Occipital lobe (tissue), 2 donors: ENCODE measurements around the gene PTPRG. TPM values are rescaled to one million over a fixed set of nuclear protein-coding genes. Genes with fewer than 3 reads are reported as not detected.

Experiments
- DNase-seq: peaks from one replicate; lab custom pipeline; 2025; lab: John Stamatoyannopoulos, UW
- total RNA-seq: library from RNA; depleted of rRNA; stranded (reverse); fragments of >200 nt; gene quantifications from one replicate; pipeline ENCODE4 v1.2.3, GENCODE V29; 2014

PTPRG gene
- total RNA-seq, 1 donor from 2014 or later = 81.4 TPM

- no peak for DNase-seq
Measured at GRCh38 chr3:62173939-62174515, 612.7 kb downstream of the PTPRG start.

- DNase-seq = no peak
Measured at GRCh38 chr3:62175161-62175560, 613.8 kb downstream of the PTPRG start.

DNA sequence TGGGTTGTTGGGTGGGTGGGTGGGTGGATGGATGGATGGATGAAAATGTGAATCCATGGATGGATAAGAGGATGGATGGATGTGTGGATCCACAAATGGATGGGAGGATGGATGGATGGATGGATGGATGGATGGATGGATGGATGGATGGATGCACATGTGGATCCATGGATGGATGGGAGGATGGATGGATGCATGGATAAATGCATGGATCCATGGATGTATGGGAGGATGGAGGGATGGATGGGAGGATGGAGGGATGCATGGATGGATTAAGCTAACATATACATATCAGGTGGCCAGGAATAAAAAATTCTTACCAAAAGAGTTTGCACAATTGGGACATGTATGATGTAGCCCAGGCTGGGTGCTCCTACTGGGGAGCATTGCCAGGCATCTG is 616.7 kb downstream of the PTPRG start:
- DNase-seq = no peak

DNA sequence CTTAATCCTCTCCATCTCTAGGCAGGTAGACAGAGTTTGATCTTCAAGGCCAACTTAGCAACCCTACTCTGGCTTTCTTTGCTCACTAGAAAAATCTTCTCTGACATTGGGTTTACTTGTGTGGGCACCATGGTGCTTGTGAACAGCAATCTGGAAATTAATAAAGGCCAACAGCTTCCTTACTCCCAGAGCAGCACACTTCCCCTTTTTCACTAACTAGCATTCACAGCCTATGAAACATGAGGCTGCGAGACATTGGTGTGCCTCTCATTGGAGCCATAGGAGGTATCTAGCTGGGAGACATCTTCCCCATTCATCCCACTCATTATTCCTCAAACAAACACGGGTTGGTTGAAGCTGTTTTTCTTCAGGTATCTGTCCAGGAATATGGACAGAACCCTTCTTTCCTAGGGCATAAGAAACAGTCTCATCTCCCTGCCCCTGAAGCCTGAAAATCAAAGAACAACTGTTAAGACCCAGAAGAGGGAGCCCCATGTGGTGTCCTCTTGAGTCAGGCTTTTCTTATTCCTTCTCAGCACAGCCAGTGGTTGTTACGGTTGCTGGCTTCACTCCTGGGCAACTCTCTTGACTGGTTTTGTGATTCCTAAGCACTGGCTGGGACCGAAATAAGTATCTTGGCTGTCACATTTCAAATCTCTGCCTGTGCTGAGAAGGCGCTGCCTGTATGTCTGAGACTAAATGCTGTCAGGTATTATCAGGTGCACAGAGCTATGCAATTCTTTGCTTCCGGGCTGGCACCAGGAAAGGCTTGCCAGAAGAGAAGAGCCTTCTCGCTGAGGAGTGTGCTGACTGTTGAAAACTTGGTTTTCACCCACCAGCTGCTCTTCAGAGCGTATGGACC is 617.6 kb downstream of the PTPRG start:
- no peak for DNase-seq

GRCh38 chr3:62180514-62180913 is 619.1 kb downstream of the PTPRG start:
- no peak for DNase-seq

- DNase-seq = no peak
Measured at GRCh38 chr3:62183087-62183486, 621.7 kb downstream of the PTPRG start.

GRCh38 chr3:62183969-62184368 is 622.6 kb downstream of the PTPRG start:
- DNase-seq = no peak

- DNase-seq = no peak
Measured at GRCh38 chr3:62184559-62184958, 623.2 kb downstream of the PTPRG start.

DNA sequence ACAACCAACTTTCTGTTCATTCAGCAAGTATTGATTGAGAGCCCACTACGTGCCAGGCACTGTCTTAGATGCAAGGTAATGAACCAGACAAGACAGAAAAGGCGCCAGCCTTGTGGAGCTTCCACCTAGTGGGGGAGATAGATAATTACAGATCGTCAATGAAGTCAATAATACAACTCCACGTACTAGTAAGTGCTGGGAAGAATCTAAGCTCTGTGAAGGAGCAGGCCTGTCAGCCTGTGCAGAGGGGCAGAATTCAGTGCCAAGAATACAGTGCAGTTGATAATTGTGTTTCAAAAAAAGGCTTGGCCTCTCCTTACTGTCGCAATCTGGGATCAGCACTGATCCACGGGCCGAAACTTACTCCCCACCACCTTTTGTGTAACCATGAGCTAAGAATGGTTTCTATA is 625.7 kb downstream of the PTPRG start:
- no peak for DNase-seq

GRCh38 chr3:62188681-62189375 is 627.5 kb downstream of the PTPRG start:
- DNase-seq = peak; percentile 27

DNA sequence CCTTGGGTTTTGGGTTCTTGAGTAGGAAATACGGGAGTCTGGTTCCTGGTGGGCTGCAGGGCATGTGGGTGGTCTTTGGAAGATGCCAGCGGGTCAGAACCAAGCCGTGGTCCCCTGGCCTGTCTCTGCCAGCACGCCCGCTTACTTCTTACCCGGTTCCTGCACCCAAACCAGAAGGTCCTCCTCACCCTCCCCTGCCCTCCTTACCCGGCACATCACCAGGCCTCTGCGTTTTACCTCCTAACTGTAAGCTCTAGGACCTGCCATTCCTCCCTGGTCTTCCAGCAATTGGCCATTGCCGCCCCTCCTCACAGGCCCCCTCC is 628.0 kb downstream of the PTPRG start:
- no peak for DNase-seq

DNA sequence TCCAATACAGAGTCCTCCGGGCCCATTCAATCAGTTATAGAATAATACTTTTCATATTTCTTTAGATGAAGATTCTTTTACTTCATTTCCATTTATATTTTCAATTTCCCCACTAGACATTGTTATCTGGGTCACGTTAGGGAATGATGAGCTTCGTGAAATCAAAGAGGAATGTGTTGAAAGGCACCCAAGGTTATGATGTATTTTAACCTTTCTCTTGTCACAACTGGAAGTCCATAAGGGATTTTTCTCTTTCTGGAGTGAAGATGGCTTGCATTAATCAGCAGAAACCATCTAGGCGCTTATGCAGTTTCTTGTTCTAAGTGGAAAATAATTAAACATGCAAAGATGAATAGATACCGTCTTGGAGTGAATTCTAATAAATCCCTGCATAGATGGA is 631.5 kb downstream of the PTPRG start:
- DNase-seq = no peak

DNA sequence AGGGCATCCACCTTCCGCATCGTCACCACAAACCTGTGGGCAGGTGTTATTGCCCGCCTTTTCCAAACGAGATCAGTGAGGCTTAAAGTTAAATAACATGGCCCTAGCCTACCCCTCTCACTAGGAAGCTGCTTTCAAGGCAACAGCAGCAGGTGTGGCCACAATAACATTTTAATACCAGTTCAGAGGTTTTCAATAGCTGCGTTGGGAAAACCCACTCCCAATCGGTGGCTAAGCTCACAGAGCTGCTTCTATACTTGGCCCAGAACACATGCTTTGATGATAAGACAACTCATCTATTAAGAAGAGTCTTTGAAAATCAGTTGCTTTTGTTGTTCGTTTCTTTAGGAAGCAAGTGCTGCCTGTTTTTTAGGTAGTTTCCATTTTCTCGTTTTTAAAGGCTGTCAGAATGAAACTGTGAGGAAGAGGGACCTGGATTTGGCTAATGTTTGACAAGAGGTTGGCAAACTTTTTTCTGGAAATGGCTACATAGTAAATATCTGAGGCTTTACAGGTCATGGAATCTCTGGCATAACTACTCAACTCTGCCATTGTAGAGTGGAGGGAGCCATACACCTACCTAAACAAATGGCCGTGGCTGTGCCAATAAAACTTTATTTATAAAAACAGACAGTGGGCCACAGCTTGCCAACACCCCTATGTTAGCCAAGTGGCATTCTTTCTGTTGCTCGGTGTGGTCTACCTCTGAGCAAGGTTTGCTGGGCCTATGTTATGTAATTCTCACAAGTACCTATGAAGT is 632.4 kb downstream of the PTPRG start:
- DNase-seq = no peak

DNA sequence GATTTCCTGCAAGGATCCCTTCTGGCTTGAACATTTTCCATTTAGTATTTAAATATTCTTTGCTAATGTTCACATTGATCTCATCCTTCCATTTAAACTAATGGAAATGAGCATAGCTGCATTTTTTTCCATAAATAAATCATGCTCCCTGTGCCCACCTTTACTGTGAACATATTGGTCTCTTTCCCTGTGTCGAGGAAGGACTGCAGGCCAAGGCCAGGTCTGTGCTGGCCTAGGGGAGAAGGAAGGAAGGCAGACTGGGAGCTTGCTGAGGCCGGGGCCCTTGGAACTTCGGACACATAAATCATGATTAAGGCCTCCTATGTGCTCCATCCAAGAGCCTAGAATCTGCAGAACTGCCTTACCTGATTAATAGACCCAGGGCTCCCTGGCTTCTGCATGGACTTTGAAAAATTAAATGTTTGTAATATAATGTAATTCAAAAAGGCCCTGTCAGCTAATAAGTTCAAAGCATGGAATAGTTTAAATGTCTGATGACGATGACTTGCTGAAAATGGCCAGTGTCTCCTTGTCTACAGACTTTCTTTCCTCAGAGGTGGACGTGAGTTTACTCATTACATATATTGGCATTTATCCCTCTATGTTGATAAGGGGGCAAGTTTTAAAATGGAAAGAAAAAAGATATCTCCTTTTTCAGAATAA is 636.1 kb downstream of the PTPRG start:
- no peak for DNase-seq

DNA sequence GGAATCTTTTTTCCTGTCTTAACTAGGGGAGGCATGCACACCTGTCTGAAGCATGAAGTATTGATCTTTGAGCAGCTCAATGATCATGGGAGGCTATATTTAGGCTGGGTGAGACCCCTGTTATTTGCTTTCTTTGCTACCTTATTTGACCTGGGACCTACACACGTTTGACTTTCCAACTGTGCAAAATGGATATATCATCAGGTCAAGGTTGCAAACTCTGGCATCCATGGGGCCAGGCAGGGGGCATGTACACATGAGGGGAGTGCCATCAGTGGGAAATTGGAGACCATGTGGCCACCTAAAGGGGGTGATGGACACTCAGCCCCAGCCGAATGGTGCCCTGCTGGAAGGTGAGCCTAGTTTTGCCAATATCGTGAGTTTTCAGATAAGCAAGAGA is 637.8 kb downstream of the PTPRG start:
- DNase-seq = no peak

DNA sequence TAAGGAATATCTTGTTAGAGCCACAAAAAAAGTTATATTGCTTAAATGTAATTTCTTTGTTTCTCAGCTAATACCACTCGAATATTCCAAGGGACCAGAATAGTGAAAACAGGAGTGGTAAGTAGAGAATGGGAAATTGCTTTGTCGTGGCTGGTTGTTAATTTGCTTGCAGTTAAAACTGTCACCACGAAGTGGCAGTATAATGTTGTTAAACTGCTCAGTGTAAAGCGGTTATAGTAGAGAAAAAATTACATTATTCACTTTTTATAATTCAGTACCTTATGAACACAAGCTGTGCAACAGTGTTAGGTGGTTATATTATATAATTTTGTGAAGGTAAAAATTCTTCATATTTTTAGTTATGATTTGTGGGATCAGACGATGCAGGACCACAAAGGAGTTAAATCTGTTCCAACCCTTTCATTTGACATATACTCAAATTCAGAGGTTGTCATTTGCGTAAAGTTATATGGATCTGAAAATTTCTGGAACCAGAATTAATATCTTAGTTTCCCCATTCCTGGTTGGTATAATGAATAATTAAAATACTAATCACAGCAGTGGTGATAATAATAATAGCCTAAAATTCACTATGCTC is 640.2 kb downstream of the PTPRG start:
- DNase-seq = no peak

DNA sequence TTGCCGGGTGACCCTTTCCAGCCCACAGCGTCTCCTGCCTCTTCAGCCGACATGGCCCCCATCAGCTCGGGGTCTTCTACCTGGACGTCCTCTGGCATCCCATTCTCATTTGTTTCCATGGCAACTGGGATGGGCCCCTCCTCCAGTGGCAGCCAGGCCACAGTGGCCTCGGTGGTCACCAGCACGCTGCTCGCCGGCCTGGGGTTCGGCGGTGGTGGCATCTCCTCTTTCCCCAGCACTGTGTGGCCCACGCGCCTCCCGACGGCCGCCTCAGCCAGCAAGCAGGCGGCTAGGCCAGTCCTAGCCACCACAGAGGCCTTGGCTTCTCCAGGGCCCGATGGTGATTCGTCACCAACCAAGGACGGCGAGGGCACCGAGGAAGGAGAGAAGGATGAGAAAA is 641.8 kb downstream of the PTPRG start:
- no peak for DNase-seq

GRCh38 chr3:62203561-62203960 is 642.2 kb downstream of the PTPRG start:
- no peak for DNase-seq

- no peak for DNase-seq
Measured at GRCh38 chr3:62207197-62207596, 645.8 kb downstream of the PTPRG start.

- no peak for DNase-seq
Measured at GRCh38 chr3:62208385-62208784, 647.0 kb downstream of the PTPRG start.

- DNase-seq = no peak
Measured at GRCh38 chr3:62209101-62209500, 647.7 kb downstream of the PTPRG start.
